ENCODE measurements around the gene TSEN34. TPM values are rescaled to one million over a fixed set of nuclear protein-coding genes. Genes with fewer than 3 reads are reported as not detected.
"Not testable (repeated sequence)": the region's sequence is repeated elsewhere in the genome, so short reads cannot be mapped to it uniquely, and the experiment has no call there.

Gene TSEN34
- total and polyA plus RNA-seq, 2 experiments from 2014 or later = 66.9 to 100.0 TPM

- no peak for TF ChIP-seq CTCF (IDR thresholded peaks at IDR 0.05; ENCODE audit: poor library complexity)
- no peak for TF ChIP-seq EZH2phosphoT487 (IDR thresholded peaks at IDR 0.05; ENCODE audit: low read depth, severe bottlenecking, unreplicated experiment)
- TF ChIP-seq EZH2 (IDR thresholded peaks at IDR 0.05; ENCODE audit: borderline replicate concordance) = no peak
- no peak for DNase-seq (ENCODE audit: low spot score)
- Histone ChIP-seq H2AFZ (no peak overlapping the region), H3K9me2 (replicated peaks; ENCODE audit: insufficient read depth) (no peaks in the 10 kb centered on the region), H3K4me2 (no peak overlapping the region), H3K27ac (peak overlapping the region; percentile 91), H3K4me3 (no peak overlapping the region), H3K36me3 (replicated peaks; ENCODE audit: insufficient read depth, low read depth) (peaks cover 4% of the 10 kb centered on the region), H4K20me1 (ENCODE audit: insufficient read depth, poor library complexity, severe bottlenecking) (peaks cover 73% of the 10 kb centered on the region), H3K79me2 (peaks cover 64% of the 10 kb centered on the region), H3K4me1 (ENCODE audit: insufficient read depth) (peaks cover 70% of the 10 kb centered on the region), H3K9me3 (ENCODE audit: low read depth) (no peaks in the 10 kb centered on the region), H3K27me3 (no peaks in the 10 kb centered on the region)
- 90% methylated on average over 13 of the region's 13 CpGs for WGBS (ENCODE audit: low lambda C conversion rate, missing lambda C conversion rate)
Measured at GRCh38 chr19:54206831-54207177, 15.7 kb downstream of the TSEN34 start.

- H3K4me1 ChIP-seq (ENCODE audit: insufficient read depth) = peaks cover 66% of the 10 kb centered on the region
- H3K9me2 ChIP-seq (replicated peaks; ENCODE audit: insufficient read depth); DNase-seq (ENCODE audit: low spot score); H2AFZ ChIP-seq; H3K27me3 ChIP-seq; H3K9me3 ChIP-seq (ENCODE audit: low read depth); H3K4me2 ChIP-seq; H3K36me3 ChIP-seq (replicated peaks; ENCODE audit: insufficient read depth, low read depth); H3K4me3 ChIP-seq: not testable (repeated sequence)
- H4K20me1 ChIP-seq (ENCODE audit: insufficient read depth, poor library complexity, severe bottlenecking) = peaks cover 69% of the 10 kb centered on the region
- peaks cover 62% of the 10 kb centered on the region for H3K79me2 ChIP-seq
- WGBS (ENCODE audit: low lambda C conversion rate, missing lambda C conversion rate) = 94% methylated on average over 20 of the region's 23 CpGs
- peak overlapping the region; percentile 91 for H3K27ac ChIP-seq
Measured at GRCh38 chr19:54207193-54207592, 16.1 kb downstream of the TSEN34 start.

- Histone ChIP-seq H3K79me2 (peaks cover 62% of the 10 kb centered on the region), H3K36me3 (replicated peaks; ENCODE audit: insufficient read depth, low read depth) (no peaks in the 10 kb centered on the region), H3K27me3 (no peaks in the 10 kb centered on the region)
Measured at GRCh38 chr19:54207676-54207982, 16.5 kb downstream of the TSEN34 start.

GRCh38 chr19:54207983-54208783 lies 17.1 kb downstream of the TSEN34 start:
- peaks cover 59% of the 10 kb centered on the region for H4K20me1 ChIP-seq (ENCODE audit: insufficient read depth, poor library complexity, severe bottlenecking)
- peaks cover 62% of the 10 kb centered on the region for H3K79me2 ChIP-seq
- H2AFZ ChIP-seq = no peak overlapping the region
- peaks cover 57% of the 10 kb centered on the region for H3K4me1 ChIP-seq (ENCODE audit: insufficient read depth)
- no peaks in the 10 kb centered on the region for H3K9me2 ChIP-seq (replicated peaks; ENCODE audit: insufficient read depth)
- peak; percentile 79 for DNase-seq (ENCODE audit: low spot score)
- no peaks in the 10 kb centered on the region for H3K36me3 ChIP-seq (replicated peaks; ENCODE audit: insufficient read depth, low read depth)
- no peak for TF ChIP-seq CTCF (IDR thresholded peaks at IDR 0.05; ENCODE audit: poor library complexity)
- no peak for TF ChIP-seq EZH2phosphoT487 (IDR thresholded peaks at IDR 0.05; ENCODE audit: low read depth, severe bottlenecking, unreplicated experiment)
- TF ChIP-seq EZH2 (IDR thresholded peaks at IDR 0.05; ENCODE audit: borderline replicate concordance) = no peak
- no peak overlapping the region for H3K4me3 ChIP-seq
- no peaks in the 10 kb centered on the region for H3K27me3 ChIP-seq
- whole genome bisulfite sequencing (ENCODE audit: low lambda C conversion rate, missing lambda C conversion rate) = 81% methylated on average over 18 of the region's 18 CpGs
- H3K4me2 ChIP-seq = peak overlapping the region; percentile 52
- no peaks in the 10 kb centered on the region for H3K9me3 ChIP-seq (ENCODE audit: low read depth)
- H3K27ac ChIP-seq = peak overlapping the region; percentile 91

More at GRCh38 chr19:54207676-54207982, 16.5 kb downstream of the TSEN34 start:
- Histone ChIP-seq H3K9me3 (ENCODE audit: low read depth) (no peaks in the 10 kb centered on the region), H3K27ac (peak overlapping the region; percentile 91), H3K4me1 (ENCODE audit: insufficient read depth) (peaks cover 62% of the 10 kb centered on the region), H2AFZ (no peak overlapping the region), H3K4me3 (no peak overlapping the region), H3K9me2 (replicated peaks; ENCODE audit: insufficient read depth) (no peaks in the 10 kb centered on the region), H3K4me2 (peak overlapping the region; percentile 52), H4K20me1 (ENCODE audit: insufficient read depth, poor library complexity, severe bottlenecking) (peaks cover 64% of the 10 kb centered on the region)
- no peak for DNase-seq (ENCODE audit: low spot score)
- 83% methylated on average over 5 of the region's 5 CpGs for WGBS (ENCODE audit: low lambda C conversion rate, missing lambda C conversion rate)
- no peak for TF ChIP-seq CTCF (IDR thresholded peaks at IDR 0.05; ENCODE audit: poor library complexity)

Measured in hepatocyte (in vitro differentiated cells).